ENCODE measurements around the gene ZNHIT6.
"Not testable (repeated sequence)": the region's sequence is repeated elsewhere in the genome, so short reads cannot be mapped to it uniquely, and the experiment has no call there.

ZNHIT6 gene

DNA sequence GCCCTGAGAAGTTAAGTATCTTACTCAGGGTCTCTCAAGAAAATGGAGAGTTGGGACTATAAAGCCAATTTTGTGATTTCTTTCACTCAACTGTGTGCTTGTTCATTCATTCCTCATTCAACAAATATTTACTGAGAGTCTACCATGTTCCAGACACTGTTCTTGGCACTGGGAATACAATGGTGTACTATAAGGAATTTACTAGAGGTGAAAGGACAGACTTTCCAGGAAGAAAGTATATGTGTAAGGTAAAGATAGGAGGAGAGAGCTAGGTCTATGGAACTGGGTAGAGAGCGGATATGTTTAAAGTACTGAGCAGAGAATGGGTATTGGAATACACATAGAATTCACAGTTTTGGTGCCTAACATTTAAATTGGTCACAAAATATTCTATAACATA lies 42.3 kb downstream of the ZNHIT6 start:
- no peak for DNase-seq

DNA sequence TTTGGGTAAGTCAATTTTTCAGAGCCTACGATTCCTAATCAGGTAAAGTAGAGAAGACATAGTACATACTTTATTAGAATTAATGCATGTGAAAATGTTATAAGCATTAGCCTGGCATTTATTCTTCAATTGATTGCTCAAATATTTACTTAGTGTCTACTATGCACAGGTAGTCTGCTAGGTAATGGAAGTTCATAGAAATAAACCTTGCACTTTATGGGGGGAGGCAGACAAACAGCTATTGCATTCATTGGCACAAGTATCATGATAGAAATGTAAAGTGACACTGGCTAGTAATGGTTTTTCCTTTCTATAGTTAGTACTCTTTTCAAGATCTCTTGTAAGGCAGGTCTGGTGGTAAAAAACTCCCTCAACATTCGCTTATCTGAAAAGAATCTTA lies 44.9 kb downstream of the ZNHIT6 start:
- no peak for DNase-seq

DNA sequence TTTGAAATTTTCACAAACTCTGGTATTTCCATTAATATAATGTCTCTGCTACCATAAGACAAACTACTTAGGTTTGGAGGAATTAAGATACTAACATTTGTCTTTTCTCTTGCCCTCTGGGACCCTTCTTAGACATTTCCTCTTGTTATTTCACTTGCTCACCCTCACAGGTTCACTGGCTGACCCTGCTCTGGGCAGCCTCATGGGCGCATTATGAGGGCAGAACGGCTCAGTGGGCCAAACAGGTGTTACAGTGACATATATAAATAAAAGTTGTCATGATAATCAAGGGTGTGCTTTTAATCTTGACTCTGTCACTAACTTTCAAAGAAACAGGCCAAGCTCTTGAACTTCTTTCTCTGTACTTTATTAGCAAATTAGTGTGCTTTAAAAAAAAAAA lies 46.5 kb downstream of the ZNHIT6 start:
- DNase-seq: no peak

DNA sequence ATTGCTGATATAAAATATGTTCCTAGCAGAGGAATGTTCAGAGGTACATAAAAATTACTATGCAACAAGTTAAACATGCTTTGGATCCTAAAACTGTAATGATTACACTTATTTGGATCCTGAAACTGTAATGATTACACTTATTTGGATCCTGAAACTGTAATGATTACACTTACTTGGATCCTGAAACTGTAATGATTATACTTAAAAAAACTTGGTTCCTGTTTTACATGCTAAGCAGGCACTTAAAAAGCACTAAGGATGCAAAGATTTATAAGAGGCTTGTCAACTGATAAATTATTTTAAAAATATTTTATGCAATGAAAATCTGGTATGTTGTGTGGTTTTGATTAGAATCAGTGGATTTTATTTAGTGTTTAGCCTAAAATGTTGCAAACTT lies 47.7 kb downstream of the ZNHIT6 start:
- DNase-seq: no peak

DNA sequence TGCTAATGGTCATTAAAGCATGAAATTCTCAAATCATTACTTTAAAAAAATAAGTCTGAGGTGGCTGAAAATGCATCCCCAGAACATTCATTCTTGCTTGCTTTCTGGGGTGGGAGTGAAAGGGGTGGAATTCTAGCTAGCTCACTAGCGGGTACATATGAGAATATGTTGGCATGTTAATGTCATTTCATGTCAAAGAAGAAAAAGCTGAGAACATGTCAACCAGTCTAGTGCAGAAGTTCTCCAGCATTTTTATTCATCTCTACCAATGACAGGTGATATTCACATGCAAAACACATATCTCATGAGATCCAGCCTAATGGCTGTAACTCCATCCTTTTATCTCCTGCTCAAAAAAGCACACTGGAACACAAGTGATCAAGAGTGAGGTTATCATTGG lies 49.1 kb downstream of the ZNHIT6 start:
- DNase-seq: no peak

DNA sequence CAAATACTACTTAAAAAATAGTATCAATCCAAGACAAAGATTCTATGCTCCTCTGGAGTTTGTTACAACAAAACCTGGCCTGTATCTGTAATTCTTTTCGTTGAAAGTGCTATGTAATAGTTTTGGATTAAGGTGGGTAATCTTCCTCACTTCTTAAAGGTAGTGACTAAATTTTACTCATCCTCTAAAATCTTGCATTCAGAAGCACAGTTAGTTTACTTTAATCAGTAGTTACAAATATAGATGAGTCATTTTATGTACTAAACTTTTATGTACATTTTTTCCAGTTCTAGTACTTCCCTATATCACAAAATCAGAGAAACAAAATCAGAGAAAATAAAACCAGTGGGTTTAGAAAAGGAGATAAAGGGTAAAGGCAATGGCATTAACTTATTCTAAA lies 51.3 kb downstream of the ZNHIT6 start:
- DNase-seq: no peak

DNA sequence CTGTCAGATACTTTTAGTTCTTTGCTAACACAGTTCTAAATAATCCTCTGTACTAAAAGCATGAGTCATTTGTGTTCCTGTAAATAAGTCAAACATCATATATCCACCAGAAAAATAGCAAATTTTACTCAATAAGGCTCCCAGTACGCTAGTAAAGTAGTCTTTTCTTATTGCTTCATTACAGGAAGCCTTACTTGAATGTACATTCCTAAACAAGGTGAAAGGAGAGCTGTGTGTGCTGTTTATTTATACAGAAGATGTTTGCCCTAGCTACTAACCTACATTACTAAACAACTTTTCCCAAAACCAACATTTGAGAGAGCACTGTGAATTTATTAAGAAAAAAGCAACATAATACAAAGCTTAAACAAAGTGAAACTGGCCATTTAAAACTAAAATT lies 52.0 kb downstream of the ZNHIT6 start:
- DNase-seq: no peak

DNA sequence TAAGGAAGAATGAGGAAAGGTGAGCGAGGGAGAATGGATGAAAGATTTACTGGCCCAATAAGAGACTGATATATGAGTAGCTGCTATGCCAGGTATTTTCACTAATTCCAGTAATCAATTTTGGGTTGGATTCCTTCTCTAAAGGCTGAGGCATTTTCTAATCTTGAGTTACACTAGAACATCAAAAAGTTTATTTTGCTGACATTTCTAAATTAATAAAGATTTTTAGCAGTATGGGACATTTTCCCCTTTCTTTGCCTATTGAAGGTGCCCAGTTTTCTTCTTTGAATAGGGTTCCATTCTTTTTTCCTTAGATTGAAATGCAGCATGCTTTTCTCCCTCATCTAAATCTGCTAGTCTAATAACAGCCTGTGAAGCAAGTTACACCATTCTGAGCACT lies 52.9 kb downstream of the ZNHIT6 start:
- no peak for DNase-seq

DNA sequence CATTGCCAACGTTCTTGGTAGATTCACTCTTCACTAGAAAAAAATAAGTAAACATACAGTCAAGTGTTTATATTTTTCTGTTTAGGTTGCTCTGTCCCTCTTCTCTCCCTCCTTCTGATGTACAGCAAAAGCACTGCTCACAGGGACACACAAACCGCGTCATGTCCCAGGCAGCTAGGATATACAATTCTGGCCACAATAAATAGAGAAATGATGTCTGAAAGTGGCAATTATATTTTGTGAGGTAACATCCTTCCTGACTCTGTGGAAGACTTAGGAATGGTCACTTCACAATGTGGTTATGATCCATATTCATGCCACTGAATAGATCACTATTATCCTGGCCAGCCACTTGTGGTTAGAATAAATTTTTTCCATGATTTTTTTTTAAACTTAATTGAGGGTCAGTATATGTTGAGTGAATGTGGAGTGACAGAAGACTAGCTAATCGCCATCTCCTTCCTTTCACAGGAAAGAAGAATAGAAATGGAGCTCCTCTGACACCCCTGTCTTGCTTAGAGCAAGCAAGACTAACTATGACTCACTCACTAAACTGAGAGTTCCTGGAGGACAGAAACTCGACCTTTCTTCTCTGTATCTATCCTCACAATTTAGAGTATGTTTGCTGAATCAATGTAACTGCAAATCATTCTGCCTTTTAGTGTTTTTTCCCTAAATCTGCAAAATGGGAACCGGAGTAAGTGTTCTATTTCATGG lies 54.0 kb downstream of the ZNHIT6 start:
- no peak for DNase-seq

DNA sequence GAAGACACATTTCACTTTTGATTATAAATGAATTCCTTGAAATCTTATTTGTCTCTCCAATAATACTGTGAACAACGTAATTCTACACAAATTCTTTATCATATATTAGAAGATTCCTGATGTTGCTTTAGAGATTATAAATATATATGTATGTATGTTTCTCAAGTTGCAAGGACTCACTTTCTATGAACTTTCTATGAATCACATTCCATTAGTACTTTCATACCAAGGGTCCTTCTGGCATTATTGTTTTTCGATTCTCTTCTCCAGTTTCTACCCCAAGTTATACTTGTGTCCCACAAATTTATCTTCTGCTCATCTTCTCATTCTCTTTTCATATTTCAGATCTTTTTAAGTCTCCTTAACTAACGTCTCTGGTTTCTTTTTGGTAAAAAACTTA lies 55.9 kb downstream of the ZNHIT6 start:
- no peak for DNase-seq

DNA sequence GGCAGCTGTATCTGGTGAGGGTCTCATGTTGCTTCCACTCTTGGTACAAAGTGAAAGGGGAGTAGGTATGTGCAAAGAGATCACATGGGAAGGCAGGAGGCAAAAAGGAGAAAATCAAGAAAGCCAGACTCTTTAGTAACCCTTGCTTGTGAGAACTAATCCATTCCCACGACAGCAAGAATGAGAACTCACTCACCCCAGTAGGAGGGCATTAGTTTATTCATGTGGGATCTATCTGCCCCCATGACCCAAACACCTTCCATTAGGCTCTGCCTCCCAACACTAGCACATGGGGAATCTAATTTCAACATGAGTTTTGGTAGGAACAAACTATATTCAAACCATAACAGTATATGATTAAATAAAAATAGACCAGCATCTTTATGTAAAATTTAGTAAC lies 57.6 kb downstream of the ZNHIT6 start:
- DNase-seq: no peak

DNA sequence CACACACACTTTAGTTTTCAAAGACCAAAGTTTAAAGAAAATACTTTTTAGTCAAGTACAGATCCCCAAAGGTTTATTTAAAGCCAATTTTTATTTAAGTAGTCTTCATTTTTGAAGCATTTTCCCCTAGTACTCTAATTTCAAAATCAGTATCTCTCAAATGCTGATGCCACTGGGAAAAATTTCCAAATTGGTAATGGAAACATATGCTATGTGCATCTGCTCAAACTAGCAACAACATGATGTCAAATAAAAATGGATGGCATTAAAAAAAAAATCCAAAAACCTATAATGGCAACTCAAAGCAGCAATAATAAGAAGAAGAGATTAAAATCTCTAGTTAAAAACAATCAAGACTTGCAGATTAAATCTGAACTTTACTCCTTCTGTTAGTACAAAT lies 58.6 kb downstream of the ZNHIT6 start:
- no peak for DNase-seq

DNA sequence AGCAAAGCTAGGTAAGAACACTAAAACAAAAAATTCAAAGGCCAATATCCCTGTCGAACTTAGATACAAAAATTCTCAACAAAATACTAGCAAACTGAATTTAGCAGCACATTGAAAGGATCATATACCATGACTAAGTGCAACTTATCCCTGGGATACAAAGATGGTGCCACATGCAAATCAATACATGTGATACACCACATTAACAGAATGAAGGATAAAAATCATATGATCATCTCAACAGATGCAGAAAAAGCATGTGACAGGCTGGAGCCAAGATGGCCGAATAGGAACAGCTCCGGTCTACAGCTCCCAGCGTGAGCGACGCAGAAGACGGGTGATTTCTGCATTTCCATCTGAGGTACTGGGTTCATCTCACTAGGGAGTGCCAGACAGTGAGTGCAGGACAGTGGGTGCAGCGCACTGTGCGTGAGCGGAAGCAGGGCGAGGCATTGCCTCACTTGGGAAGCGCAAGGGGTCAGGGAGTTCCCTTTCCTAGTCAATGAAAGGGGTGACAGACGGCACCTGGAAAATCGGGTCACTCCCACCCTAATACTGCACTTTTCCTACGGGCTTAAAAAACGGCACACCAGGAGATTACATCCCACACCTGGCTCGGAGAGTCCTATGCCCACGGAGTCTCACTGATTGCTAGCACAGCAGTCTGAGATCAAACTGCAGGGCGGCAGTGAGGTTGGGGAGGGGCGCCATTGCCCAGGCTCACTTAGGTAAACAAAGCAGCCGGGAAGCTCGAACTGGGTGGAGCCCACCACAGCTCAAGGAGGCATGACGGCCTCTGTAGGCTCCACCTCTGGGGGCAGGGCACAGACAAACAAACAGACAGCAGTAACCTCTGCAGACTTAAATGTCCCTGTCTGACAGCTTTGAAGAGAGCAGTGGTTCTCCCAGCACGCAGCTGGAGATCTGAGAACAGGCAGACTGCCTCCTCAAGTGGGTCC lies 66.4 kb downstream of the ZNHIT6 start:
- DNase-seq: not testable (repeated sequence)

DNA sequence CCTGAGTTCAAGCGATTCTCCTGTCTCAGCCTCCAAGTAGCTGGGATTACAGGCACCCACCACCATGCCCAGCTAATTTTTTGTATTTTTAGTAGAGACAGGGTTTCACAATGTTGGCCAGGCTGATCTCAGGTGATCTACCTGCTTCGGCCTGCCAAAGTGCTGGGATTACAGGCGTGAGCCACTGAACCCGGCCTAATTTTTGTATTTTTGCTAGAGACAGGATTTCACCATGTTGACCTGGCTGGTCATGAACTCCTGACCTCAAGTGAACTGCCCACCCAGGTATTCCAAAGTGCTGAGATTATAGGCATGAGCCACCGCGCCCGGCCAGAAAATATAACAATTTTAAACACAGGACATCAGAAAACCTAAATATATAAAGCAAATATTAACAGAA lies 68.3 kb downstream of the ZNHIT6 start:
- DNase-seq: not testable (repeated sequence)

DNA sequence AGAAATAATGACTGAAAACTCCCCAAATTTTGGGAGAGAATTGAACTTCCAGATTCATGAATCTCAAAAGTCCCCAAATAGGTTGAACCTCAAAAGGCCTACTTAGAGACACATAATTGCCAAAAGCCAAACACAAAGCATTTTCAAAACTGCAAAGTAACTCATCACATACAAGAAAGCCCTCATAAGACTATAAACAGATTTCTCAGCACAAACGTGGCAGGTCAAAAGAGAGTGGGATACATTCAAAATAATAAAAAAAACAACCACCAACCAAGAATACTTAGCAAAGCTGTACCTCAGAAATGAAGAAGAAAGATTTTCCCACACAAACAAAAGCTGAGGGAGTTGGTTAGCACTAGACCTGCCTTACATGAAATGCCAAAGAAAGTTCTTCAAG lies 69.8 kb downstream of the ZNHIT6 start:
- no peak for DNase-seq

DNA sequence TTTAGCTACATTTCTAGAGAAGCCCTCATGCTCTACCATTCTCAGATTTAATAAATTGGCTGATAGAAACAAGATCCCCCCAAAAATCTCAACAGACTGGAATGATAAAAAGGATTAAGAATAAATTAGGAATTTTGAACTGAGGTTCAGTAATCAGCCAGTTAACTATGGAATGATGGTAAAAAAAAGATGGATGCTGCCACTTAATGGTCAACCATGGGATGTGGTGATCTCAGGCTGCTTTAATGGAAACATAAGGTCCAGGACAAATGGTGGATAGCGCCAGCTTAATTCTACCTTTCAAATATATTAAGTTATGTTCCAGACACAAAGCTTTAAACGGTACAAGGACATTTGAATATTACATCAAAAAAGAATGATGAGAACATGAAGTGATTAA lies 77.7 kb downstream of the ZNHIT6 start:
- DNase-seq: no peak

DNA sequence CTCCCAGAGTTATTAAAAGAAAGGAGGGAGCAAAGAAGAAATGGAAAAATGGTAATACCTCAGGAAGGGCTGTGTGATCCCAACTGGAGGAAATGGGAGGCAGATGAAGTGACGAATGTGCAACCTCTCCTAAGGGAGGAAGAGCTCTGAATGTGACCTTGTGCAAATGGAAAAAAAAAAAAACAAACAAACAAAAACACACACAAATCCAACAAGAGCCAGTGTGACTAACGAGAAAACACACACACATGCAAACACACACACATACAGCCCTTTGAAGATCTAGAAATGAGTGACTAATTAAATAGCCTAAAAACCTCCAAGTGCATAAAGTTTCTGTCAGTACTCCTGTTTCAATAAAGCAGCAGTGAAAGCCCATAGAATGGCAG lies 78.7 kb downstream of the ZNHIT6 start:
- no peak for DNase-seq

DNA sequence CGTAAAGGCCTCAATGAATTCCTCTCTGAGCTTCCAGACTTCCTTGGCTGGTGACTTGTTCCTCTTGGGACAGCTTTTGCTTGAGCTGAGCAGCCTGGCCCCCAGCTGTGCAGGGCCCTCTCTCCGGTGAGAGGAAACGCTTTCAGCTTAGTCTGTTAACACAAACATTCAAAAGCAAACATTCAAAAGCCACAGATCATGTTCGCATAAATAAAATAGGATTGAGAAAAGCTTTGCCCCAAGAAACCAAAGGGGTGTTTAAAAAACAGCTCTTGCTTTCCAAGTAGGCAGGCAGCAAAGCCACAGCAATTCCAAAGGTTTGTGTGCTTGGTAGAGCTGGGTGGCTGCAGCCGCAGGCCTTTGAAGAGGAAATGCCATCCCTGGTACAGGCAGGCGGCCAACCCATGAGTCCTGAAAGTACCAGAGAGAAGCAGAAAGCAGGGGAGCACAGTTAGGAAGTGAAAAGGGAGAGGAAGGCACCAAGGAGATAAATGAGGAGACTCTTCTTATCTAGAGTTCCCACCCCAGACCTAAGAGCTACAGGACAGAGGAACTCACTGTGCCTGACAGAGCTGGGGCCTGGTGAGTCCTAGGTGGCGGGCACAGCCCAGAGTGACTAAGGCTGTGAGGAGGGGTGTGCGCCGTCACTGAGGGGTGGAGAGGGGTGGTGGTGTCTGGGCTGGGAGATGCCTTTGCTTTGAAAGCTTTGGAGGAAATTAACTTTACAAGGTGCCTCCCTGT lies 79.3 kb downstream of the ZNHIT6 start:
- DNase-seq: no peak

DNA sequence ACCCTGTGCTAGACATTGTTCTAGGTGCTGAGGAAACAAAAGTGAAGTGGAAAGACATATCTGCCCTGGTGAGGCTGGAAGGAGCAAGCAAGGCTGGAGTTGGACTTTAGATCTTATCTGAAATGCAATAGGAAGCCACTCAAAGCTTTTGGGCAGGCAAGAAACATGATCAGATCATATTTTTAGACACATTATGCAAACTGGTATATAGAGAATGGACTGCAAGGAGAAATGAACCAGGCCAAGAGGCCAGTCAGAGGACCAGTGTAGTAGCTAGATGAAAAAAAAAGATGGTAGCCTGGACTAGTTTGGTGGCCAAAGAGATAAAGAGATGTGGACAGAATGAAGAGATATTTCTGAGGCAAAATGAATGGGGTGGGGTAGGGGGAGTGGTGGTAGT lies 81.4 kb downstream of the ZNHIT6 start:
- no peak for DNase-seq

DNA sequence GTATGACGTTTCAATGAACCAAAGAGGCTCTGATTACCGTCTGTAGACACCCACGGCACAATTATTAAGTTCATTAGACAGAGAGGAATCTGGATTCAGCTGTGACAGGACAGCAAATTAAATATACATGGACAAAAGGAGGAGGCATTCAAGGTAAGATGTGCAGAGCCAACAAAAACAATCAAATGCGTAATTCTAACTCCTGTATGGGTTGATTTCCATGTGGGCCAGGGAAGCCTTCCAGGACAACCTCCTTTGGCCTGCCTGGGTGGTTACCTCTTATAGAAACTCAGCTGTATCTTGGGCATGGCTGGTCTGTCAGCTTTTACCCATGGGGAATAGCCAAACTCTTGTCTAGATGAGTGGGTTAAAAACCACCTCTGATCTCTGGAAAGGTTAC lies 83.9 kb downstream of the ZNHIT6 start:
- DNase-seq: no peak

DNA sequence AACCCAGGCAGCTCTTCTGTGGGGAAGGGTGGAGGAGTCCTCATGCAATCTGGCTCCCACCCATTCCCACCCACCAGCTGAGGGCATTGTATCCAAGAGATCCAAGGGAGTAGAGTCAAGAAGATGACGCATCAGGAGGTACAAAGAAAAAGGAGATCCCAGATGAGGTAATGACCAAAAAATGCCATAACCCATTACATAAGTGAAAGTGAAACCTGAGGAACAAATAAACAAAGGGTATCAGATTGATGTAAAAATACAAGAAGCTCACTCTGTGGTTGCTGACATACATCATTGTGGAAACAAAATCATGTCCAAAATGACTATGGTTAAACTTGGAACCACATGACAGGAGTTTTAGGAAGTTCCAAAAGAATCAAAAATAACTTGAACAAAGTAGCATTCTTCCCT lies 85.2 kb downstream of the ZNHIT6 start:
- DNase-seq: no peak

DNA sequence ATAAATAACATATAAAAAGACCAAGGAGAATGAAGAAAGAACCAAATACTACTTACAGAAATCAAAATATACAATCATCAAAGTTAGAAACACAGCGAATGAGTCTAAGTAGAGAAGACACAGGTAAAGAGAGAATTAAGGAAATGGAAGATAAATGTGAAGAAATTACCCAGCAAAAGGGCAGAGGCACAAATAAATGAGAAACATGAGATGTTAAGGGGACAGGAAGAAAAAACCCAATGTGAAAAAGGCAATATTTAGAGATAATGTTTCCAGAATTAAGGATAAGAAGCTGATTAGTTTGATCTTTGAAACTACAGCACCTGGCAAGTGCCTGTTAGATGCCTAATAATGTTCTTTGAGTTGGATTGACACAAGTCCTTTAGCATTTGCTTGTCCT lies 86.8 kb downstream of the ZNHIT6 start:
- DNase-seq: no peak

DNA sequence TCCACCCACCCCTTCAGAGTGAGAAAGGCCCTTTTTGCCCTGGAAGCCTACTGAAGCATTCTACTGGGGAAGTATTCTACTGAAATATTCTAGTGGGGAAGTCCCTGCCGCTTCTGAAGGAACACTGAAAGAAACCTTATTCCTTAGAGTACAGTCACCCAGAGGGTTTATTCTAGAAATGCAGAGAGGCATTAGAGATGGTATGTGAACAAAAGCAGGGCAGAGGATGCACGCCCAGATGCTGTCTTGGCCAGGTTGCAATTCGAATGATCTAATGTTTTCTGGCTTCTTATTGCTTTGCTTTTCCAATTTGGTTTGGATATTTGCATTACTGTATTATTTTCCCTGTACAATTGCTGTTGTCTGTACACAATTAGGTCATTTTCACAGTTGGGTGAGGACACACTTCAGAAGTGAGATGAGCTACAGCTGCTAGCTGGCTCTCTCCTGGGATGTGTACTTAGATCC lies 90.6 kb downstream of the ZNHIT6 start:
- no peak for DNase-seq

DNA sequence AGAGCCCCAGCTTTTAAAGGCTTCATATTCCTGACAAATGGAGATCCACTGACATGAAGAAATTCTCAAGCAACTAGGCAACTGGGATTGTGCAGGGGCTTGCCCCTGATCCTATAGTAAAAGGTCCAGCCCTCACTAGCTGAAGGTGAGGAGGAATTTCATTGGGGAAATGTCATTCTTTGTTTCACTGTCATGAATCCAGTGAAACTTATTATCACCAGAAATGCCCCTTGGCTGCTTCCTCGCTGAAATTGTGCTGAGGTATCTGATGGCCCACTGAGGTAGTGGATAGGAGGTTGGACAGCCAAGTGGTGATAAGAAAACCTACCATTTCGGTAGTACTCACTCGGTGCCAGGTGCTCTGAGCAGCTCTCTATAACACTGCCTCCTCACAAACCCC lies 91.5 kb downstream of the ZNHIT6 start:
- no peak for DNase-seq

Measured in CD4-positive, alpha-beta T cell treated with Interleukin-17A for 1 hour (primary cell).